ENCODE data around the gene TBL2. TPM values are rescaled to one million over a fixed set of nuclear protein-coding genes. Genes with fewer than 3 reads are reported as not detected.
"Not testable (repeated sequence)": the region's sequence is repeated elsewhere in the genome, so short reads cannot be mapped to it uniquely, and the experiment has no call there.

The TBL2 gene
- total and polyA plus RNA-seq, 2 of the 4 experiments (the other 2 are of a cell fraction): 72.6 to 94.1 TPM

GRCh38 chr7:73526158-73526494 lies 52.3 kb downstream of the TBL2 start:
- H4K91ac ChIP-seq (ENCODE audit: insufficient read depth, low read depth, low read length); H3K27me3 ChIP-seq (ENCODE audit: control insufficient read depth, insufficient read depth, low read length); H2AK5ac ChIP-seq (ENCODE audit: low read depth, low read length); H4K20me1 ChIP-seq (ENCODE audit: insufficient read depth, low read length); ATAC-seq (ENCODE audit: low read depth); in situ Hi-C loops (cut with MboI; ENCODE audit: low sequenced_read_pairs); H3K9ac ChIP-seq (ENCODE audit: low read depth, low read length); H3K4me1 ChIP-seq (ENCODE audit: control insufficient read depth, insufficient read depth, low read length); H4K8ac ChIP-seq (ENCODE audit: low read depth in 2 of 2, low read length in 2 of 2); H2AFZ ChIP-seq (replicated peaks; ENCODE audit: low read length, poor library complexity); H3K9me3 ChIP-seq (ENCODE audit: control insufficient read depth, insufficient read depth, low read length); H2BK120ac ChIP-seq (ENCODE audit: low read depth, low read length); H3K79me1 ChIP-seq (ENCODE audit: low read depth in 1 of 2, low read length in 2 of 2); H2BK15ac ChIP-seq (ENCODE audit: low read depth, low read length); H2BK20ac ChIP-seq (ENCODE audit: low read depth, low read length); H3K4me3 ChIP-seq (ENCODE audit: insufficient read depth, low read depth, low read length); H3K36me3 ChIP-seq (ENCODE audit: control insufficient read depth, insufficient read depth, low read length); H2BK5ac ChIP-seq (ENCODE audit: low read depth, low read length, poor library complexity, severe bottlenecking); H3K23ac ChIP-seq (ENCODE audit: low read depth, low read length); intact Hi-C loops (cut with micrococcal nuclease); CTCF ChIA-PET; BruUV-seq (replicated peaks); H3K27ac ChIP-seq (ENCODE audit: insufficient read depth, low read length); H4K5ac ChIP-seq (ENCODE audit: low read depth, low read length); POLR2A ChIA-PET (ENCODE audit: unreplicated experiment); H3K56ac ChIP-seq (ENCODE audit: extremely low read depth, insufficient read depth, low read length); H3K4me2 ChIP-seq (ENCODE audit: low read depth, low read length); DNase-seq; H3K9me1 ChIP-seq (ENCODE audit: insufficient read depth, low read length); H3K18ac ChIP-seq (ENCODE audit: low read depth, low read length); H3K14ac ChIP-seq (replicated peaks; ENCODE audit: low read depth, low read length); H3K4ac ChIP-seq (ENCODE audit: low read depth, low read length); dilution Hi-C loops (cut with HindIII; ENCODE audit: low sequenced_read_pairs, unreplicated experiment); H2AK9ac ChIP-seq (replicated peaks; ENCODE audit: low read depth, low read length, poor library complexity): not testable (repeated sequence)
- 100% methylated on average over 1 of the region's 1 CpG; no CpG with 5 or more reads in 1 of the 2 experiments for WGBS, 2 experiments (ENCODE audit: extremely low coverage in 2 of 2, insufficient read length in 1 of 2)

Data from IMR-90 (cell line).